Measurements from ENCODE around the gene CACNB2.
A peak's percentile ranks its signal among the peaks of the same experiment; 100 is the strongest.

The CACNB2 gene

GRCh38 chr10:18333621-18334020, 193.4 kb downstream of the CACNB2 start:
- no peak for DNase-seq (ENCODE audit: low read depth, low spot score)

GRCh38 chr10:18334116-18334867, 194.1 kb downstream of the CACNB2 start:
- DNase-seq (ENCODE audit: low read depth, low spot score): no peak

- DNase-seq (ENCODE audit: low read depth, low spot score): peak; percentile 62
These were observed 200.3 kb downstream of the CACNB2 start for GRCh38 chr10:18340496-18341051.

- no peak for DNase-seq (ENCODE audit: low read depth, low spot score)
These were observed 200.8 kb downstream of the CACNB2 start for GRCh38 chr10:18341055-18341454.

- DNase-seq (ENCODE audit: low read depth, low spot score): no peak
These were observed 203.3 kb downstream of the CACNB2 start for GRCh38 chr10:18343573-18343972.

GRCh38 chr10:18345308-18345707, 205.1 kb downstream of the CACNB2 start:
- DNase-seq (ENCODE audit: low read depth, low spot score): no peak

- DNase-seq (ENCODE audit: low read depth, low spot score): no peak
These were observed 210.1 kb downstream of the CACNB2 start for GRCh38 chr10:18350340-18350739.

- no peak for DNase-seq (ENCODE audit: low read depth, low spot score)
These were observed 211.2 kb downstream of the CACNB2 start for GRCh38 chr10:18351421-18351820.

- no peak for DNase-seq (ENCODE audit: low read depth, low spot score)
These were observed 212.0 kb downstream of the CACNB2 start for GRCh38 chr10:18352175-18352574.

- no peak for DNase-seq (ENCODE audit: low read depth, low spot score)
These were observed 219.6 kb downstream of the CACNB2 start for GRCh38 chr10:18359812-18360211.

GRCh38 chr10:18362892-18363291, 222.7 kb downstream of the CACNB2 start:
- DNase-seq (ENCODE audit: low read depth, low spot score): no peak

GRCh38 chr10:18364987-18365775, 225.0 kb downstream of the CACNB2 start:
- DNase-seq (ENCODE audit: low read depth, low spot score): no peak

GRCh38 chr10:18367840-18368239, 227.6 kb downstream of the CACNB2 start:
- no peak for DNase-seq (ENCODE audit: low read depth, low spot score)

- no peak for DNase-seq (ENCODE audit: low read depth, low spot score)
These were observed 228.0 kb downstream of the CACNB2 start for GRCh38 chr10:18368273-18368672.

- DNase-seq (ENCODE audit: low read depth, low spot score): no peak
These were observed 228.5 kb downstream of the CACNB2 start for GRCh38 chr10:18368682-18369081.

- peak; percentile 51 for DNase-seq (ENCODE audit: low read depth, low spot score)
These were observed 229.7 kb downstream of the CACNB2 start for GRCh38 chr10:18369859-18370473.

- DNase-seq (ENCODE audit: low read depth, low spot score): no peak
These were observed 236.4 kb downstream of the CACNB2 start for GRCh38 chr10:18376650-18377049.

GRCh38 chr10:18377898-18378297, 237.7 kb downstream of the CACNB2 start:
- no peak for DNase-seq (ENCODE audit: low read depth, low spot score)

GRCh38 chr10:18378766-18379165, 238.5 kb downstream of the CACNB2 start:
- peak; percentile 40 for DNase-seq (ENCODE audit: low read depth, low spot score)

- no peak for DNase-seq (ENCODE audit: low read depth, low spot score)
These were observed 241.5 kb downstream of the CACNB2 start for GRCh38 chr10:18381679-18382078.

- no peak for DNase-seq (ENCODE audit: low read depth, low spot score)
These were observed 257.7 kb downstream of the CACNB2 start for GRCh38 chr10:18397906-18398305.

- no peak for DNase-seq (ENCODE audit: low read depth, low spot score)
These were observed 258.9 kb downstream of the CACNB2 start for GRCh38 chr10:18399158-18399557.

Measured in astrocyte of the hippocampus (primary cell).